NOMO-1 treated with DMSO at 0.1 percent for 48 hours (cell line): ENCODE results near the gene CADPS2.

ENCODE experiments used
- DNase-seq: peaks from one replicate; lab custom pipeline; 2025; ENCODE audit not compliant: unreplicated experiment; lab: John Stamatoyannopoulos, UW

CADPS2 gene

GRCh38 chr7:122407195-122407594 lies 479.1 kb downstream of the CADPS2 start:
- no peak for DNase-seq

GRCh38 chr7:122403113-122403512 lies 483.1 kb downstream of the CADPS2 start:
- no peak for DNase-seq

- no peak for DNase-seq
Observed at GRCh38 chr7:122402235-122402634, 484.0 kb downstream of the CADPS2 start.

GRCh38 chr7:122397381-122397780 lies 488.9 kb downstream of the CADPS2 start:
- no peak for DNase-seq

GRCh38 chr7:122394512-122394911 lies 491.7 kb downstream of the CADPS2 start:
- no peak for DNase-seq

GRCh38 chr7:122384528-122384927 lies 501.7 kb downstream of the CADPS2 start:
- DNase-seq = no peak

GRCh38 chr7:122383934-122384333 lies 502.3 kb downstream of the CADPS2 start:
- DNase-seq = no peak

GRCh38 chr7:122380992-122381391 lies 505.3 kb downstream of the CADPS2 start:
- DNase-seq = no peak

- DNase-seq = no peak
Observed at GRCh38 chr7:122379491-122379890, 506.8 kb downstream of the CADPS2 start.

GRCh38 chr7:122369756-122370155 lies 516.5 kb downstream of the CADPS2 start:
- DNase-seq = no peak

GRCh38 chr7:122364761-122365280 lies 521.4 kb downstream of the CADPS2 start:
- no peak for DNase-seq

GRCh38 chr7:122363144-122363543 lies 523.1 kb downstream of the CADPS2 start:
- DNase-seq = no peak

GRCh38 chr7:122362473-122362872 lies 523.8 kb downstream of the CADPS2 start:
- DNase-seq = no peak

- DNase-seq = no peak
Observed at GRCh38 chr7:122354656-122355055, 531.6 kb downstream of the CADPS2 start.

- DNase-seq = no peak
Observed at GRCh38 chr7:122352454-122352853, 533.8 kb downstream of the CADPS2 start.

- DNase-seq = no peak
Observed at GRCh38 chr7:122350701-122351100, 535.6 kb downstream of the CADPS2 start.

- no peak for DNase-seq
Observed at GRCh38 chr7:122344303-122344620, 542.0 kb downstream of the CADPS2 start.

- no peak for DNase-seq
Observed at GRCh38 chr7:122343601-122344302, 542.5 kb downstream of the CADPS2 start.

GRCh38 chr7:122340427-122340826 lies 545.8 kb downstream of the CADPS2 start:
- no peak for DNase-seq

- DNase-seq = no peak
Observed at GRCh38 chr7:122339145-122339904, 546.9 kb downstream of the CADPS2 start.

GRCh38 chr7:122337011-122337410 lies 549.2 kb downstream of the CADPS2 start:
- DNase-seq = no peak

- no peak for DNase-seq
Observed at GRCh38 chr7:122329145-122329802, 557.0 kb downstream of the CADPS2 start.
